GM18511 (cell line): ENCODE results near the gene C12orf42.
A peak's percentile ranks its signal among the peaks of the same experiment; 100 is the strongest.

Experiments used
- ATAC-seq: cut with Tn5 transposase; IDR thresholded peaks from one replicate; pipeline ENCODE4 v1.9.1; 2021; ENCODE audit warnings: mild to moderate bottlenecking, moderate library complexity; ENCODE audit not compliant: unreplicated experiment

Gene C12orf42

GRCh38 chr12:103350116-103350515 lies 145.7 kb downstream of the C12orf42 start:
- no peak for ATAC-seq

GRCh38 chr12:103348935-103349334 lies 146.8 kb downstream of the C12orf42 start:
- no peak for ATAC-seq

- no peak for ATAC-seq
These were observed 158.8 kb downstream of the C12orf42 start for GRCh38 chr12:103336940-103337339.

- no peak for ATAC-seq
These were observed 161.3 kb downstream of the C12orf42 start for GRCh38 chr12:103334466-103334865.

- no peak for ATAC-seq
These were observed 162.1 kb downstream of the C12orf42 start for GRCh38 chr12:103333676-103334075.

GRCh38 chr12:103331643-103332042 lies 164.1 kb downstream of the C12orf42 start:
- ATAC-seq = no peak

- ATAC-seq = no peak
These were observed 165.1 kb downstream of the C12orf42 start for GRCh38 chr12:103330672-103331071.

- no peak for ATAC-seq
These were observed 168.1 kb downstream of the C12orf42 start for GRCh38 chr12:103327676-103328075.

GRCh38 chr12:103326190-103326589 lies 169.6 kb downstream of the C12orf42 start:
- ATAC-seq = no peak

- ATAC-seq = no peak
These were observed 177.2 kb downstream of the C12orf42 start for GRCh38 chr12:103318566-103318965.

GRCh38 chr12:103317220-103317619 lies 178.5 kb downstream of the C12orf42 start:
- no peak for ATAC-seq

GRCh38 chr12:103314786-103315185 lies 181.0 kb downstream of the C12orf42 start:
- no peak for ATAC-seq

- ATAC-seq = no peak
These were observed 181.9 kb downstream of the C12orf42 start for GRCh38 chr12:103313894-103314293.

GRCh38 chr12:103312742-103313354 lies 182.9 kb downstream of the C12orf42 start:
- ATAC-seq = no peak

- ATAC-seq = no peak
These were observed 185.1 kb downstream of the C12orf42 start for GRCh38 chr12:103310546-103311270.

- no peak for ATAC-seq
These were observed 187.4 kb downstream of the C12orf42 start for GRCh38 chr12:103308396-103308795.

- no peak for ATAC-seq
These were observed 192.3 kb downstream of the C12orf42 start for GRCh38 chr12:103303484-103303883.

- ATAC-seq = no peak
These were observed 193.9 kb downstream of the C12orf42 start for GRCh38 chr12:103301642-103302591.

GRCh38 chr12:103288016-103288415 lies 207.8 kb downstream of the C12orf42 start:
- no peak for ATAC-seq

GRCh38 chr12:103282124-103282523 lies 213.6 kb downstream of the C12orf42 start:
- ATAC-seq = no peak

GRCh38 chr12:103279444-103279843 lies 216.3 kb downstream of the C12orf42 start:
- ATAC-seq = peak; percentile 94
